ENCODE results near the gene ZNF143.
"Not testable (repeated sequence)": the region's sequence is repeated elsewhere in the genome, so short reads cannot be mapped to it uniquely, and the experiment has no call there.

Gene ZNF143

DNA sequence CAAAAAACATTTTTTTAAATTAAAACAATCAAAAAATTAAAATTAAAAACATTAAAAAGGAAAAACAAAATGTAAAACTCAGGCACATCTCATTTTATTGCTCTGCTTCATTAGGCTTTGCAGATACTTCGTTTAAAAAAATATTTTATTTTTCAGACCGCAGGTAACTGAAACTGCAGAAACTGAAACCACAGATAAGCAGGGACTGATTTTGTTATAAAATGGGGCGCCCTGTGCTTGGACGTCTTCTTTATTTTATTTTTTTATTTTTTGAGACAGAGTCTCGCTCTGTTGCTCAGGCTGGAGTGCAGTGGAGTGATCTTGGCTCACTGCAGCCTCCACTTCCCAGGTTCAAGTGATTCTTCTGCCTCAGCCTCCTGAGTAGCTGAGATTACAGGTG lies 88.4 kb downstream of the ZNF143 start:
- H3K9ac ChIP-seq (ENCODE audit: low read depth, low read length); H3K4me3 ChIP-seq (ENCODE audit: low read depth, low read length); H3K27me3 ChIP-seq (ENCODE audit: control insufficient read depth, insufficient read depth, low read length); H3K36me3 ChIP-seq (ENCODE audit: control insufficient read depth, insufficient read depth, low read length); H3K9me3 ChIP-seq (ENCODE audit: control insufficient read depth, insufficient read depth, low read length); H3K4me1 ChIP-seq (ENCODE audit: control insufficient read depth, insufficient read depth, low read length); H3K27ac ChIP-seq (ENCODE audit: low read depth, low read length): not testable (repeated sequence)

DNA sequence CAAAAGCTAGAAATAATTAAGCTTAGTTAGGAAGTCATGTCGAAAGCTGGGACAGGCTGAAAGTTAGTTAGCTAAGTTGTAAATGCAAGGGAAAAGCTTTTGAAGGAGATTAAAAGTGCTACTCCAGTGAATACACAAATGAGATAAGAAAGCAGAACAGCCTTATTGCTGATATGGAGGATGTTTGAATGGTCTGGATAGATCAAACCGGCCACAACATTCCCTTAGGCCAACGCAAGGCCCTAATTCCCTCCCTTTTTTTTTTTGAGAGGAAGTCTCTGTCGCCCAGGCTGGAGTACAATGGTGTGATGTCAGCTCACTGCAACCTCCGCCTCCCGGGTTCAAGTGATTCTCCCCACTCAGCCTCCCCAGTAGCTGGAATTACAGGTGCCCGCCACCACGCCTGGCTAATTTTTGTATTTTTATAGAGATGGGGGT lies 89.4 kb downstream of the ZNF143 start:
- H3K9me3 ChIP-seq (ENCODE audit: control insufficient read depth, insufficient read depth, low read length), result peaks cover 6% of the 10 kb centered on the region; the same call in 1 of the 2 replicates

DNA sequence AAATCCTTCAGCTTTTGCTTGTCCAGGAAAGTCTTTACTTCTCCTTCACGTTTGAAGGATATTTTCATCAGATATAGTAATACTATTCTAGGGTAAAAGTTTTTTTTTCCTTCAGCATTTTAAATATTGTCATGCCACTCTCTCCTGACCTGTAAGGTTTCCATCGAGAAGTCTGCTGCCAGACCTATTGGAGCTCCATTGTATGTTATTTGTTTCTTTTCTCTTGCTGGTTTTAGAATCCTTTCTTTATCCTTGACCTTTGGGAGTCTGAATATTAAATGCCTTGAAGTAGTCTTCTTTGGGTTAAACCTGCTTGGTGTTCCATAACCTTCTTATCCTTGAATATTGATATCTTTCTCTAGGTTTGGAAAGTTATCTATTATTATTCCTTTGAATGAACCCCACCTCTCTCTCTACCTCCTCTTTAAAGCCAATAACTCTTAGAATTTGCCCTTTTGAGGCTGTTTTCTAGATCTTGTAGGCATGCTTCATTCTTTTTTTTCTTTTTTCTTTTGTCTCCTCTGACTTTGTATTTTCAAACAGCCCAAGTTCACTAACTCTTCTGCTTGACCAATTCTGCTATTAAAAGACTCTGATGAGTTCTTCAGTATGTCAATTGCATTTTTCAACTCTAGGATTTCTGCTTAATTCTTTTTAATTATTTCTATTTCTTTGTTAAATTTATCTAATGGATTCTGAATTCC lies 100.6 kb downstream of the ZNF143 start:
- Histone ChIP-seq H3K9ac (ENCODE audit: low read depth, low read length) (no peak overlapping the region), H3K4me3 (ENCODE audit: low read depth, low read length) (no peak overlapping the region), H3K9me3 (ENCODE audit: control insufficient read depth, insufficient read depth, low read length) (peaks cover 6% of the 10 kb centered on the region), H3K36me3 (ENCODE audit: control insufficient read depth, insufficient read depth, low read length) (no peaks in the 10 kb centered on the region), H3K27ac (ENCODE audit: low read depth, low read length) (no peak overlapping the region), H3K4me1 (ENCODE audit: control insufficient read depth, insufficient read depth, low read length) (peaks cover 9% of the 10 kb centered on the region), H3K27me3 (ENCODE audit: control insufficient read depth, insufficient read depth, low read length) (no peaks in the 10 kb centered on the region)

More for the DNA sequence above, 89.4 kb downstream of the ZNF143 start:
- peaks cover 5% of the 10 kb centered on the region; the same call in 1 of the 2 replicates for H3K4me1 ChIP-seq (ENCODE audit: control insufficient read depth, insufficient read depth, low read length)
- H3K36me3 ChIP-seq (ENCODE audit: control insufficient read depth, insufficient read depth, low read length), result no peaks in the 10 kb centered on the region
- H3K27ac ChIP-seq (ENCODE audit: low read depth, low read length), result no peak overlapping the region
- no peaks in the 10 kb centered on the region for H3K27me3 ChIP-seq (ENCODE audit: control insufficient read depth, insufficient read depth, low read length)
- no peak overlapping the region for H3K9ac ChIP-seq (ENCODE audit: low read depth, low read length)
- H3K4me3 ChIP-seq (ENCODE audit: low read depth, low read length), result no peak overlapping the region

DNA sequence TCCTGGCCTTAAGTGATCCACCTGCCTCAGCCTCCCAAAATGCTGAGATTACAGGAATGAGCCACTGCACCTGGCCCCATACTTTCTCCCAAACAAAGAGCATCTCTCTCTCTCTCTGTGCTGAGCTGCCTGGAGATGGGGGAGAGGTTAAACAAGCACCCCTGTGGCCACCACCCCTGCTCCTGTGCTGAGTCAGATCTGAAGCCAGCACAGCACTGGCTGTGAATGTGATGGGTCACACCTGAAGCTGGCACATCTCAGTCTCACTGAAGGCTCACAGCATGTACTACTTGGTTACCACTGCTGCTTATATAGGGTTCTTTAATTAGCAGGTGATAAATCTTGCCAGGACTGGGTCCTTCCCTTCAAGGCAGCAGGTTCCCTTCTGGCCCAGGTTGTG lies 101.9 kb downstream of the ZNF143 start:
- peaks cover 16% of the 10 kb centered on the region for H3K4me1 ChIP-seq (ENCODE audit: control insufficient read depth, insufficient read depth, low read length)
- no peak overlapping the region for H3K27ac ChIP-seq (ENCODE audit: low read depth, low read length)
- H3K9ac ChIP-seq (ENCODE audit: low read depth, low read length), result no peak overlapping the region
- H3K4me3 ChIP-seq (ENCODE audit: low read depth, low read length), result no peak overlapping the region
- no peaks in the 10 kb centered on the region for H3K36me3 ChIP-seq (ENCODE audit: control insufficient read depth, insufficient read depth, low read length)
- H3K9me3 ChIP-seq (ENCODE audit: control insufficient read depth, insufficient read depth, low read length), result peaks cover 6% of the 10 kb centered on the region
- H3K27me3 ChIP-seq (ENCODE audit: control insufficient read depth, insufficient read depth, low read length), result no peaks in the 10 kb centered on the region

- Histone ChIP-seq H3K27me3 (ENCODE audit: control insufficient read depth, insufficient read depth, low read length) (no peaks in the 10 kb centered on the region), H3K27ac (ENCODE audit: low read depth, low read length) (no peak overlapping the region), H3K36me3 (ENCODE audit: control insufficient read depth, insufficient read depth, low read length) (no peaks in the 10 kb centered on the region), H3K4me1 (ENCODE audit: control insufficient read depth, insufficient read depth, low read length) (peaks cover 20% of the 10 kb centered on the region), H3K9me3 (ENCODE audit: control insufficient read depth, insufficient read depth, low read length) (peaks cover 6% of the 10 kb centered on the region), H3K4me3 (ENCODE audit: low read depth, low read length) (no peak overlapping the region), H3K9ac (ENCODE audit: low read depth, low read length) (no peak overlapping the region)
These were observed 102.5 kb downstream of the ZNF143 start for GRCh38 chr11:9563196-9563730.

DNA sequence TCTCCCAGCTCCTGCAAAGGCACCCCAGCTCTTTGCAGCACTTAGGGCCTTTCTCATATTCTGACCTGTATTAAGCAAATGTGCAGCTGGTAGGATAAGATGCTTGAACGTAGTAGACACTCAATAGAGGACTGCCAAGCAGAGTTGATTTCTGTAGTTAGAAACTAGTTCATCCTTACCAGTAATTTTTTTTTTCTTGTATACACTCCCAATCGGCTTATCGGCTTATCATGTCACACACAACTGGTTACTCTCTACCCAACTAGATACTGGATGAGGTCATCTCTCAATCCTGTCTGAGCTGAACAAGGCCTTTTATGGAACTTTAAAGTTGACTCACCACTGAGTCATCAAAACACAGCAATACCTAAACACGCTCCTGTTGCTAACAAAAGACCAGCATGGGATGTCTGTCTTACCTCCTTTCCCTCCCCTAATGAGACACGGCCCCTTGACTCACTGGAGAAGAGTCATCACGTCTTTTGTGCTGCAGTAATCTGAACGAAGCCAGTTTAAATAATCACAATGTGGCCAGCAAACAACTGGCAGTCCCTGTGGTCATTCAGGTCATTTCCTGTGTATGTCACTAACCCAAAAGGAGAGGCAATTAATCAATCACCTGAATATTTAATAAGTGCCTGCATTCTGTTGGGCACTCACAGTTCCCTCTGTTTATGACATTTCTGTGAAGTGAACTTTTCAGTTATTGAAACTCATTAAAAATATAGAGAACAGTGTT lies 105.2 kb downstream of the ZNF143 start:
- Histone ChIP-seq H3K4me1 (ENCODE audit: control insufficient read depth, insufficient read depth, low read length) (peaks cover 44% of the 10 kb centered on the region), H3K9ac (ENCODE audit: low read depth, low read length) (peak overlapping the region; percentile 60), H3K4me3 (ENCODE audit: low read depth, low read length) (no peak overlapping the region), H3K27ac (ENCODE audit: low read depth, low read length) (peak overlapping the region; percentile 99), H3K27me3 (ENCODE audit: control insufficient read depth, insufficient read depth, low read length) (no peaks in the 10 kb centered on the region), H3K36me3 (ENCODE audit: control insufficient read depth, insufficient read depth, low read length) (no peaks in the 10 kb centered on the region), H3K9me3 (ENCODE audit: control insufficient read depth, insufficient read depth, low read length) (peaks cover 2% of the 10 kb centered on the region)

GRCh38 chr11:9566561-9567063 lies 105.8 kb downstream of the ZNF143 start:
- Histone ChIP-seq H3K4me3 (ENCODE audit: low read depth, low read length) (no peak overlapping the region), H3K27me3 (ENCODE audit: control insufficient read depth, insufficient read depth, low read length) (no peaks in the 10 kb centered on the region), H3K27ac (ENCODE audit: low read depth, low read length) (peak overlapping the region; percentile 99), H3K36me3 (ENCODE audit: control insufficient read depth, insufficient read depth, low read length) (no peaks in the 10 kb centered on the region), H3K9ac (ENCODE audit: low read depth, low read length) (peak overlapping the region; percentile 60), H3K9me3 (ENCODE audit: control insufficient read depth, insufficient read depth, low read length) (no peaks in the 10 kb centered on the region), H3K4me1 (ENCODE audit: control insufficient read depth, insufficient read depth, low read length) (peaks cover 50% of the 10 kb centered on the region)

- Histone ChIP-seq H3K4me3 (ENCODE audit: low read depth, low read length) (no peak overlapping the region), H3K9ac (ENCODE audit: low read depth, low read length) (0 out of 2 replicates have a peak overlapping the region, but pooled peaks have one; percentile 60), H3K4me1 (ENCODE audit: control insufficient read depth, insufficient read depth, low read length) (peaks cover 57% of the 10 kb centered on the region), H3K9me3 (ENCODE audit: control insufficient read depth, insufficient read depth, low read length) (no peaks in the 10 kb centered on the region), H3K27me3 (ENCODE audit: control insufficient read depth, insufficient read depth, low read length) (no peaks in the 10 kb centered on the region), H3K36me3 (ENCODE audit: control insufficient read depth, insufficient read depth, low read length) (no peaks in the 10 kb centered on the region), H3K27ac (ENCODE audit: low read depth, low read length) (peak overlapping the region; percentile 99)
These were observed 106.6 kb downstream of the ZNF143 start for GRCh38 chr11:9567401-9567800.

DNA sequence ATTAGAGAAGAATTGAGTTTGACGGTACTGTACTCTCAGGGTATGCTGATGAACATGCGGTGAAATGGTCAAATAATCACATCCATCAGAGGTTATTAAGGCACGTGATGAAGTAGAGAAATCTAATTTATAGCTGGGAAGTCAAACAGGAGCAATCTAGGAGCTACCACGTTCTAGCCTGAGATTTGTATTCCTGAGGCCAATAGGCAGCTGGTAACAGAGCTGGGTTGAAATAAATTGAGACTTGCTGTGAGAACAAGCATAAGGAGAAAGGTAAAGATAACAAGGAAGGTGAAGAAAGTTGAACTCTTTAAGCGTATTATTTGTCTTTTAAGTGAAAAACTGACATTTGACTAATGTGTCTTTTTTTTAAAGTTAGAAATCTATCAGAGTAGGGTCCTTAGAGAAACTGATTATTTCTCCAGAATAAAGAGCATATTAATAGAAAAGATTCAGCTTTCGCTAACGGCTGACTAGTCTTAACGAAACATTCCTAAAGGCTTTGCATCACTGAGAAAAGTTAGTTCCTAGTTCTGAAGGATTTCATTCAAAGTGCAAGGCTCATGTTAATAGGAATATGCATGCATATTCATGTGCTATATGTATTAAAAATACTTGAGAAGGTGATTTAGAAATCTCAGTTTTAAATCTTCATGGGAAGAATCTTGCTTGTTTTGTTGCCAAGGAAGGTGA lies 107.5 kb downstream of the ZNF143 start:
- H3K36me3 ChIP-seq (ENCODE audit: control insufficient read depth, insufficient read depth, low read length), result no peaks in the 10 kb centered on the region
- H3K27ac ChIP-seq (ENCODE audit: low read depth, low read length), result peak overlapping the region; percentile 94
- peaks cover 57% of the 10 kb centered on the region for H3K4me1 ChIP-seq (ENCODE audit: control insufficient read depth, insufficient read depth, low read length)
- H3K9me3 ChIP-seq (ENCODE audit: control insufficient read depth, insufficient read depth, low read length), result no peaks in the 10 kb centered on the region
- H3K4me3 ChIP-seq (ENCODE audit: low read depth, low read length), result peak overlapping the region; percentile 27; the same call in 1 of the 2 replicates
- H3K9ac ChIP-seq (ENCODE audit: low read depth, low read length), result peak overlapping the region; percentile 54
- no peaks in the 10 kb centered on the region for H3K27me3 ChIP-seq (ENCODE audit: control insufficient read depth, insufficient read depth, low read length)

DNA sequence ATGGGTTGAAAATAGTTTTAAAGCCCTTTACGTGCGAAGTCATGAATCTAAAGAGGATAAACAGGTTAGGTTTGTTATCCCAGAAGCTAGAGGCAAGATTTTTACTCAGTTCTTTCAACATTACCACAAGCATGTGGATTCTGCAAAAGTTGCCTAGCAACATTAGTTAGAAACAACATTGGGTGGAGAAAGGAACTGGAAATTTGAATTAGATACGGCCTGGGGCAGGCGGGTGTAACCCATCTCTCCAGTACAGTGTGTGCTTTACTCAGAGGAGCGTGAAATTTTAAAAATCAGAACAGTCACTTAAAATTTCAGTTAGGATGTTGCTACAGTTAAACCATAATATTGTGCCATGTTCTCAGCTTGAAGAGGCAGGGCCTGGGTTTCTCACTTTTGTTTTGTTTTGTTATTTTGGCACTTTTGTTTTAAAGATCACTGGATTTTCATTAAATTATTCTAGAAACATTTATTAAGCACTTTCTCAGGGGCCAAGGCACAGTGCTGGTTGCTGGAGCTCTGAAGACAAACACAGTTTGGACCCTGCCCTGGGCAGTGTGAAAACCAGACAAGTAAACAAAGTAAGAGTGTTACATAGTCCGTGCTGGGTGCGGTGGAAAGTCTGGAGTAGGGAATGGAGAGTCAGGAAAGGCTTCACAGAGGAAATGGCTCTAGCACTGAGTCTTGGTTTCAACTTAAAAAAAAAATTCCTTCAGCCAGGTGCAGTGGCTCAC lies 108.2 kb downstream of the ZNF143 start:
- Histone ChIP-seq H3K36me3 (ENCODE audit: control insufficient read depth, insufficient read depth, low read length) (no peaks in the 10 kb centered on the region), H3K9ac (ENCODE audit: low read depth, low read length) (peak overlapping the region; percentile 54), H3K9me3 (ENCODE audit: control insufficient read depth, insufficient read depth, low read length) (no peaks in the 10 kb centered on the region), H3K4me3 (ENCODE audit: low read depth, low read length) (peak overlapping the region; percentile 27), H3K27ac (ENCODE audit: low read depth, low read length) (peak overlapping the region; percentile 94), H3K27me3 (ENCODE audit: control insufficient read depth, insufficient read depth, low read length) (no peaks in the 10 kb centered on the region), H3K4me1 (ENCODE audit: control insufficient read depth, insufficient read depth, low read length) (peaks cover 57% of the 10 kb centered on the region)

Measured in HUES48 (cell line).